GM12872 (cell line): ENCODE measurements around the gene MYO3B.

Experiments used
- TF ChIP-seq, protein P1 (sequence below): IDR thresholded peaks from 3 replicates; pipeline ENCODE4 v1.5.1; 2011; ENCODE audit warnings: low read depth, mild to moderate bottlenecking, low read length, moderate library complexity; ENCODE audit not compliant: insufficient read depth

Gene MYO3B

DNA sequence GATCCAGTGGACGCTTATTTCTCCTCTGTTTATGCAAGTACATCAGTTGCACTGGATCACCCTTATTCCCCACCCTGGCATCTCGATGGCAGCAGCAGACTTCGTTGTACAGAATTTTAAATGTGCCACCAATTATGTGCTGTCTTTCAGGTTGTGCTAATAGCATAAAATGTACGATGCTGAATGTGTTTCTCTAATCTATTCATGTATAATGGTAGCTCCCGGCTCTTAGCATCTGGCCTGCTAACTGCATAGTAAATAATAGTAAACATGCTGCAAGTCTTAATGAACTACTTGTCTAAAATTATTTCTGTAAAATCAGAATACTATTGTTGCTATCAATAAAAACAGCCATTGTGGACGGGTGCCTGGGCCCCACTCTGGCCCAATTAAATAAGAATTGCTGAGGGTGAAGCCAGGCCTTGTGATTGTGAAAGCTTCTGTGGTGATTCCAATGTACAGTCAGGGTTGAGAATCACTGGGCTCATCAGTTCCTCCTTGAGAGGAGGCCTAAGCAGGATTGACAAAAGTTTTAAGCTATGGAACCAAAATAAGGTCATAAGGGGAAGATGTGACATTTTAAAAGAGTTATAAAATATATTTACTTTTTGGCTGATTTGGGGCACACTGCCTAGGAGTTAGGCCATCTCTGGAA lies 14.4 kb upstream of the MYO3B start:
- TF ChIP-seq, protein P1, sequence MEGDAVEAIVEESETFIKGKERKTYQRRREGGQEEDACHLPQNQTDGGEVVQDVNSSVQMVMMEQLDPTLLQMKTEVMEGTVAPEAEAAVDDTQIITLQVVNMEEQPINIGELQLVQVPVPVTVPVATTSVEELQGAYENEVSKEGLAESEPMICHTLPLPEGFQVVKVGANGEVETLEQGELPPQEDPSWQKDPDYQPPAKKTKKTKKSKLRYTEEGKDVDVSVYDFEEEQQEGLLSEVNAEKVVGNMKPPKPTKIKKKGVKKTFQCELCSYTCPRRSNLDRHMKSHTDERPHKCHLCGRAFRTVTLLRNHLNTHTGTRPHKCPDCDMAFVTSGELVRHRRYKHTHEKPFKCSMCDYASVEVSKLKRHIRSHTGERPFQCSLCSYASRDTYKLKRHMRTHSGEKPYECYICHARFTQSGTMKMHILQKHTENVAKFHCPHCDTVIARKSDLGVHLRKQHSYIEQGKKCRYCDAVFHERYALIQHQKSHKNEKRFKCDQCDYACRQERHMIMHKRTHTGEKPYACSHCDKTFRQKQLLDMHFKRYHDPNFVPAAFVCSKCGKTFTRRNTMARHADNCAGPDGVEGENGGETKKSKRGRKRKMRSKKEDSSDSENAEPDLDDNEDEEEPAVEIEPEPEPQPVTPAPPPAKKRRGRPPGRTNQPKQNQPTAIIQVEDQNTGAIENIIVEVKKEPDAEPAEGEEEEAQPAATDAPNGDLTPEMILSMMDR, result no peak

DNA sequence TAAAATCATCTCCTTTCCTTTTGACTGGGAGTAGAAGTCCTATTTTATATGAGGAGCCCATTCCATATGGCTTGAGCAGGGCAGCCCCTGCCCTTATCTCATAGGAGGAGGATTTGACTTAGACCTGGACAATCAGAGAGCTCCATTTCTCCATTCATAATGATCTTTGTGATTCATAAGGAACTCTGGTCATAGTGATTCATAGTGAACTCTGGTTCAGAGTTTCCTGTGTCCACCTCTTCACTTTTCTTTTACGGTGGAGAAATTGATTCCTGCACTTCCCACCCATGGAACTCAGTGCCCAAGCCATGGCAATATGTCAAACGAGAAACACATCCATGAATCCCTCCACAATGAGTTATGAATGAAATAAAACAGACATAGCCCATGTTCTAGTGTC lies 12.8 kb upstream of the MYO3B start:
- TF ChIP-seq, protein P1, result no peak

DNA sequence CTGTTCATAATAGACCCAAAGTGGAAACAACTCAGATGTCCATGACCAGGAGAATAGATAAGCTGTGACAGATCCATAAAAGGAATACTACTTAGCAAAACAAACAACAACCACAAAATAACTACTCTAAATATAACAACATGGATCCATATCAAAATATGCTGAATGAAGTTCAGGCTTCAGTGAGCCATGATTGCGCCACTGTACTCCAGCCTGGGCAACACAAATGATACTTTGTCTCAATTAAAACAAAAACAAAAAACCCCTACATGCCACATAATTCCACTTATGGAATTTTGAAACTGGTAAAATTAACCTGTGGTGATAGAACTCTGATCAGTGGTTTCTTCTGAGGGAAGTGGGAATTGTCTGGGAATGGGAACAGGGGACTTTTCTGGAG lies 11.2 kb upstream of the MYO3B start:
- TF ChIP-seq, protein P1, result no peak

GRCh38 chr2:170170281-170171040 lies 7.5 kb upstream of the MYO3B start:
- TF ChIP-seq, protein P1, result no peak

- TF ChIP-seq, protein P1, result no peak
Measured at GRCh38 chr2:170176212-170176611, 1.7 kb upstream of the MYO3B start.

DNA sequence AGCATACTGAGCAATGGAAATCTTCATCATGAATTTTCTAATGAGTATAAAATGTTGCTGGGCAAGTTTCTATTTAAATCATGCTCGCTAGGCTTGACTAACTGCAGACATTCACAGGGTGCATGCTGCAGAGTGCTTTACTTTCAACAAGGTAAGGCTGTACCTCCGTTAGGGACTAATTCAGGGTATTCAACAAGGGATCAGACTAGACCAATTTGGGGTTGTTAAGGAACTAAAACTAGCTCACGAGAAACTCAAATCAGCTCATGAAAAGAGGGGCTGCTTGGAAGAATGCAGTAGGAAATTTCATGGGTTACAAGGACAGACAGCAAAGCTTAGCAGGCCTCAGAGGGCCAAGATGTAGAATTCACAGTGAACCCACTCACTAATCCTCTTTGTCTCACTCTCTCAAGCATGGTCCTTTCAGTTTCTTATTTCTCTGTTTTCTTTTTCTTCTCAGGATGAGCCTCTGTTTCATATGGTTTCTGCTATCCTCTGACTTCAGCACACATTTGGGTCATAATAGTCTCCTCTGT lies 2.2 kb downstream of the MYO3B start:
- TF ChIP-seq, protein P1, result no peak

GRCh38 chr2:170181602-170182001 lies 3.7 kb downstream of the MYO3B start:
- TF ChIP-seq, protein P1, result no peak
